HCT116 (cell line): ENCODE results near the gene CNTNAP2. TPM values are rescaled to one million over a fixed set of nuclear protein-coding genes. Genes with fewer than 3 reads are reported as not detected.

Experiments used
- ATAC-seq: fragments of 200-7000 bp; cut with Tn5 transposase; 2 replicates; pipeline ENCODE4 v1.9.1; 2020; ENCODE audit warnings: mild to moderate bottlenecking, moderate library complexity
- BruUV-seq: library from RNA; stranded (reverse); fragments of 400-500 nt; replicated peaks from 2 replicates; lab custom pipeline; 2021; lab: Mats Ljungman, UMichigan
- CTCF ChIA-PET: fragments of 300-600 bp; sonication (Branson Sonifier 250); formaldehyde crosslinking; loops from one replicate; lab custom pipeline; 2021; ENCODE audit warnings: antibody characterized with exemption; lab: Charles Lee
- POLR2A ChIA-PET: fragments of 300-600, 350-600 bp; sonication (Branson Sonifier 250); formaldehyde crosslinking; loops from one replicate; lab custom pipeline; 2021; ENCODE audit warnings: antibody characterized with exemption; lab: Charles Lee
- RAD21 ChIA-PET, 2 experiments: fragments of 300-600 bp; sonication (Branson Sonifier 250); formaldehyde crosslinking; loops; one replicate each; lab custom pipeline; 2023; ENCODE audit warnings: low total read pairs in 2 of 2; ENCODE audit not compliant: uncharacterized antibody in 2 of 2, unreplicated experiment in 2 of 2, low non-redundant PET in 1 of 2; lab: Charles Lee
- DNase-seq: peaks from one replicate; pipeline ENCODE4 v3.0.0-alpha.2; 2010; ENCODE audit warnings: low read depth, low spot score
- H2AFZ ChIP-seq: fragments of 200-600 bp; shearing (Covaris generic), sonication (generic); 2 replicates; pipeline ENCODE4 v1.6.1; 2017; ENCODE audit warnings: low read depth, mixed run types, mixed read lengths, antibody characterized with exemption, low read length; ENCODE audit not compliant: poor library complexity, severe bottlenecking
- H3K27ac ChIP-seq: 2 replicates; pipeline ENCODE4 v1.5.1; 2012; ENCODE audit warnings: low read depth, low read length
- H3K27me3 ChIP-seq: fragments of 200-600 bp; sonication (generic); 2 replicates; pipeline ENCODE4 v1.6.1; 2016; ENCODE audit warnings: mixed run types, low read length, mixed read lengths; ENCODE audit not compliant: insufficient read depth
- H3K36me3 ChIP-seq, 2 experiments: fragments of 200-500 bp in 1 of 2; fragments of 200-600 bp in 1 of 2; sonication (Bioruptor generic) in 1 of 2; sonication (generic) in 1 of 2; 2 replicates each; pipeline versions ENCODE4 v1.5.1 to v1.6.1; 2014 to 2016; ENCODE audit warnings: low read length in 2 of 2, inconsistent platforms in 1 of 2, mixed read lengths in 1 of 2, mixed run types in 1 of 2; ENCODE audit not compliant: insufficient read depth in 2 of 2, control insufficient read depth in 1 of 2
- H3K4me1 ChIP-seq, 2 experiments: fragments of 200-600 bp in 1 of 2; sonication (generic) in 1 of 2; 2 replicates each; pipeline versions ENCODE4 v1.5.1 to v1.6.1; 2012 to 2017; ENCODE audit warnings: low read length in 2 of 2, inconsistent platforms in 1 of 2, mild to moderate bottlenecking in 1 of 2, mixed read lengths in 1 of 2, mixed run types in 1 of 2, moderate library complexity in 1 of 2; ENCODE audit not compliant: insufficient read depth in 2 of 2, control insufficient read depth in 1 of 2
- H3K4me2 ChIP-seq: fragments of 200-600 bp; sonication (generic); 2 replicates; pipeline ENCODE4 v1.6.1; 2017; ENCODE audit warnings: mixed run types, low read length, mixed read lengths
- H3K4me3 ChIP-seq, 2 experiments: fragments of 200-600 bp in 1 of 2; sonication (generic) in 1 of 2; replicated peaks in 1 of 2; 2 replicates each; pipeline ENCODE4 v1.5.1; 2011 to 2016; ENCODE audit warnings: low read length in 2 of 2, control low read depth in 1 of 2, low read depth in 1 of 2, mild to moderate bottlenecking in 1 of 2, mixed read lengths in 1 of 2, mixed run types in 1 of 2
- H3K79me2 ChIP-seq: fragments of 200-600 bp; sonication (generic); 2 replicates; pipeline ENCODE4 v1.6.1; 2017; ENCODE audit warnings: mild to moderate bottlenecking, mixed run types, low read length, moderate library complexity, mixed read lengths; ENCODE audit not compliant: insufficient read depth
- H3K9ac ChIP-seq: fragments of 200-600 bp; sonication (generic); 2 replicates; pipeline ENCODE4 v1.6.1; 2016; ENCODE audit warnings: low read length, mixed read lengths
- H3K9me2 ChIP-seq: fragments of 200-600 bp; sonication (generic), shearing (Covaris generic); 2 replicates; pipeline ENCODE4 v1.6.1; 2017; ENCODE audit warnings: mixed run types, mild to moderate bottlenecking, moderate library complexity; ENCODE audit not compliant: insufficient read depth
- H3K9me3 ChIP-seq, 2 experiments: fragments of 200-500 bp in 1 of 2; fragments of 200-600 bp in 1 of 2; sonication (Bioruptor generic) in 1 of 2; sonication (generic) in 1 of 2; 2 replicates each; pipeline ENCODE4 v1.6.1; 2014 to 2017; ENCODE audit warnings: low read length in 2 of 2, mixed read lengths in 2 of 2, inconsistent platforms in 1 of 2, low read depth in 1 of 2, mild to moderate bottlenecking in 1 of 2, mixed run types in 1 of 2, moderate library complexity in 1 of 2; ENCODE audit not compliant: control insufficient read depth in 1 of 2, insufficient read depth in 1 of 2
- H4K20me1 ChIP-seq: fragments of 200-600 bp; sonication (generic), shearing (Covaris generic); 2 replicates; pipeline ENCODE4 v1.6.1; 2017; ENCODE audit warnings: mixed run types, mild to moderate bottlenecking, moderate library complexity; ENCODE audit not compliant: insufficient read depth
- CBX3 ChIP-seq: IDR thresholded peaks from 2 replicates; pipeline ENCODE4 v1.6.1; 2012; ENCODE audit warnings: low read depth
- CEBPB ChIP-seq: IDR thresholded peaks from 2 replicates; pipeline ENCODE4 v1.6.1; 2012; ENCODE audit warnings: low read depth
- CTCF ChIP-seq, 3 experiments: fragments of 200-600 bp in 1 of 3; sonication (generic) in 1 of 3; IDR thresholded peaks in 2 of 3; conservative IDR thresholded peaks in 1 of 3; 2 replicates each; pipeline ENCODE4 v1.5.1; 2012 to 2017; ENCODE audit warnings: low read depth in 2 of 3, low read length in 2 of 3, antibody characterized with exemption in 1 of 3, borderline replicate concordance in 1 of 3, control low read depth in 1 of 3, mild to moderate bottlenecking in 1 of 3, mixed read lengths in 1 of 3, mixed run types in 1 of 3, moderate library complexity in 1 of 3; ENCODE audit not compliant: insufficient read depth in 1 of 3
- ELF1 ChIP-seq: IDR thresholded peaks from 2 replicates; pipeline ENCODE4 v1.6.1; 2012; ENCODE audit warnings: low read depth, borderline replicate concordance
- EZH2 ChIP-seq: fragments of 200-600 bp; sonication (generic); IDR thresholded peaks from 2 replicates; pipeline ENCODE4 v1.6.1; 2017; ENCODE audit warnings: antibody characterized with exemption, mixed run types
- EZH2phosphoT487 ChIP-seq: fragments of 200-600 bp; IDR thresholded peaks from 2 replicates; pipeline ENCODE4 v1.6.1; 2018; ENCODE audit warnings: antibody characterized with exemption, borderline replicate concordance
- FOSL1 ChIP-seq: IDR thresholded peaks from 2 replicates; pipeline ENCODE4 v1.6.1; 2012; ENCODE audit warnings: low read depth
- JUND ChIP-seq: IDR thresholded peaks from 2 replicates; pipeline ENCODE4 v1.6.1; 2012
- MAX ChIP-seq: IDR thresholded peaks from 2 replicates; pipeline ENCODE4 v1.6.1; 2012
- POLR2A ChIP-seq: IDR thresholded peaks from 2 replicates; pipeline ENCODE4 v1.7.0; 2011; ENCODE audit warnings: borderline replicate concordance; ENCODE audit not compliant: insufficient read depth, insufficient read length; ENCODE audit errors: extremely low read depth
- POLR2AphosphoS5 ChIP-seq: IDR thresholded peaks from 2 replicates; pipeline ENCODE4 v1.6.1; 2011; ENCODE audit warnings: mild to moderate bottlenecking, low read depth, low read length, moderate library complexity
- REST ChIP-seq: IDR thresholded peaks from 2 replicates; pipeline ENCODE4 v1.6.1; 2012; ENCODE audit warnings: low read depth
- SIN3A ChIP-seq: IDR thresholded peaks from 2 replicates; pipeline ENCODE4 v1.6.1; 2012; ENCODE audit warnings: low read depth
- SP1 ChIP-seq: IDR thresholded peaks from 2 replicates; pipeline ENCODE4 v1.6.1; 2012; ENCODE audit warnings: low read depth
- SRF ChIP-seq: IDR thresholded peaks from 2 replicates; pipeline ENCODE4 v1.6.1; 2012; ENCODE audit warnings: low read depth
- ZFX ChIP-seq: fragments of 450-650 bp; IDR thresholded peaks from 2 replicates; pipeline ENCODE4 v1.6.1; 2017
- intact Hi-C: fragments of 100-400 bp; cut with micrococcal nuclease; formaldehyde crosslinking; loops from 2 replicates; pipeline ENCODE4 v1.10.0; 2022
- total RNA-seq: library from RNA; stranded (reverse); gene quantifications from one replicate; pipeline ENCODE4 v1.2.1, GENCODE V29; 2021; ENCODE audit not compliant: unreplicated experiment
- TF ChIP-seq, protein P1 (sequence below): IDR thresholded peaks from 2 replicates; pipeline ENCODE4 v1.6.1; 2012

Gene CNTNAP2
- total RNA-seq, 1 experiment from 2014 or later = 0.37 TPM

- H3K4me2 ChIP-seq = no peak overlapping the region
- peaks cover 0 to 2% of the 10 kb centered on the region in 2 experiments; a peak in 1 of 4 replicates for H3K9me3 ChIP-seq
- H3K79me2 ChIP-seq = no peaks in the 10 kb centered on the region
- no peak overlapping the region for H2AFZ ChIP-seq
- ChIA-PET CTCF (no interaction called here), RAD21 (no interaction called here), POLR2A (no interaction called here)
- H3K27ac ChIP-seq = no peak overlapping the region
- H3K9me2 ChIP-seq = no peaks in the 10 kb centered on the region
- BruUV-seq = no TSS peak
- no peak for TF ChIP-seq REST
- TF ChIP-seq, protein P1, sequence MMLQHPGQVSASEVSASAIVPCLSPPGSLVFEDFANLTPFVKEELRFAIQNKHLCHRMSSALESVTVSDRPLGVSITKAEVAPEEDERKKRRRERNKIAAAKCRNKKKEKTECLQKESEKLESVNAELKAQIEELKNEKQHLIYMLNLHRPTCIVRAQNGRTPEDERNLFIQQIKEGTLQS = no peak
- no peaks in the 10 kb centered on the region for H3K4me1 ChIP-seq
- no peak overlapping the region for H3K9ac ChIP-seq
- H4K20me1 ChIP-seq = no peaks in the 10 kb centered on the region
- H3K36me3 ChIP-seq = no peaks in the 10 kb centered on the region
- H3K4me3 ChIP-seq = no peak overlapping the region
- no peaks in the 10 kb centered on the region for H3K27me3 ChIP-seq
- intact Hi-C loops = no loop called here
- DNase-seq (no peak), ATAC-seq (no peak)
These were observed 1900.5 kb downstream of the CNTNAP2 start for GRCh38 chr7:148017126-148017525.

DNA sequence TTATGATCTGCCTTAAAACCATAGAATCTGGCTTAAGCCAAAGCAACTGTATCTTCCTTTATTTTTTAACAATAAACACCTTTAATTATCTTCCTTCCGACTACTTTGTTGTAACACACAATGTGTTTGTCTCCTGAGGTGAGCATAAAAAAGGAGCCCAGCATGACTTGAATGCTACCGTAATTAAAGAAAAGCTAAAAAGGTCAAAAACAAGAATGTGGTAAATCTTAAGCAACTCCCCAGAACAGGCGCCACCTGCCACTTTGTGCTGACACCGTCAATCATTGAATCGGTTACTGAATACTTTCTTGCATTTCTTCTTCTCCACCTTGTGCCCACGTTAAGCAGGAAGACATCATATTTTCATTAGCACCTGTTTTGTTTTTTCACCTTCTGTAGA lies 1904.1 kb downstream of the CNTNAP2 start:
- CTCF ChIA-PET = no interaction called here
- Histone ChIP-seq H3K79me2 (no peaks in the 10 kb centered on the region), H3K4me3 (no peak overlapping the region), H3K36me3 (no peaks in the 10 kb centered on the region), H3K27ac (no peak overlapping the region), H3K27me3 (no peaks in the 10 kb centered on the region), H3K4me2 (no peak overlapping the region), H3K9me2 (no peaks in the 10 kb centered on the region), H3K4me1 (no peaks in the 10 kb centered on the region), H3K9ac (no peak overlapping the region), H2AFZ (no peak overlapping the region), H3K9me3 (peaks cover 0 to 2% of the 10 kb centered on the region in 2 experiments; a peak in 1 of 4 replicates), H4K20me1 (no peaks in the 10 kb centered on the region)
- no TSS peak for BruUV-seq
- POLR2A ChIA-PET = no interaction called here
- DNase-seq (no peak), ATAC-seq (no peak)
- intact Hi-C loops = no loop called here
- RAD21 ChIA-PET = no interaction called here
- TF ChIP-seq POLR2A (no peak), CEBPB (no peak), MAX (no peak), FOSL1 (no peak), SP1 (no peak), SRF (no peak), JUND (no peak), ZFX (no peak), ELF1 (no peak), CTCF (IDR thresholded peaks at IDR 0.05 in 2 of 3, conservative IDR thresholded peaks at IDR 0.05 in 1 of 3; ENCODE audit: borderline replicate concordance in 1 of 3, insufficient read depth in 1 of 3, low read depth in 2 of 3, low read length in 2 of 3) (no peak), EZH2phosphoT487 (no peak), POLR2AphosphoS5 (no peak), CBX3 (no peak), SIN3A (no peak), EZH2 (no peak)
- TF ChIP-seq, protein P1 = no peak
